T47D (cell line): ENCODE data around the gene EML1.

ENCODE experiments used
- DNase-seq, 2 experiments: peaks; one replicate each; pipeline versions ENCODE4 v3.0.0 to v3.0.0-alpha.2; 2011 to 2012; ENCODE audit warnings: low read depth in 1 of 2, low spot score in 1 of 2
- JUND ChIP-seq: IDR thresholded peaks from 2 replicates; pipeline ENCODE4 v1.6.1; 2012; ENCODE audit warnings: low read depth
- in situ Hi-C: cut with HindIII; loops from 2 replicates; pipeline ENCODE4 v1.10.0; 2016; ENCODE audit warnings: low sequenced_read_pairs, low pct_unique_long_range_greater_than_20kb

The EML1 gene

GRCh38 chr14:99750746-99751450 lies 42.3 kb upstream of the EML1 start:
- DNase-seq, result no peak
- in situ Hi-C loops, result no loop called here
- no peak for TF ChIP-seq JUND

GRCh38 chr14:99751539-99752485 lies 41.4 kb upstream of the EML1 start:
- in situ Hi-C loops, result no loop called here
- TF ChIP-seq JUND, result no peak
- no peak for DNase-seq

DNA sequence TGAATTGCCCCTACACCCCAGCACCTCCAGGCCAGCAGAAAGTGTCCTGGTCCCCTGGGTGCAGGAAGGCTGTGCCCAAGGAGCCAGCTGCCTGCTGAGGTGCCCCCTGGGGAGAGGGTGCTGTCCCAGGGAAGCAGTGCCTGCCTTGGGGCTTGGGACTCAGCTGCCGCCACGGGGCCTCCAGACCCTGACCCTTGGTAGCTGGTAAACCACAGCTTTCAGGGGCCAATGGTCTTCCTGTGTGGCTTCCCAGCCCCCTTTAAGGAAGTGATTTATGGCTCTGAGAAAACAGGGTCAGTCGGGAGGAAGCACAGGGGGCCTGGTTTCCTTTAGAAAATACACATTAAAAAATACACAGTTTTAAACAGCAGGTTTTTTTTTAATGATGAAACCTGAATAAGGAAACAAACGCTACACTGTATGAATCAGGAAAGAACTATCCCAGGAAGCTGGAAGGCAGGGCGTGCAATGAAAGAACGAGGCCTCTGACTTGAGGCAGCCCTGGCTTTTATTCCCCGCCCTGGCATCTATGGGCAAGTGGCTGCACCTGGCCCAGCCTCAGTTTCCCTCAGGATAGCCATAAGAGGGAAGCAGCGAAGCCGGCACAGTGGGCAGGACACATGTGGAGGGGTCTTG lies 40.6 kb upstream of the EML1 start:
- no peak for DNase-seq
- TF ChIP-seq JUND, result no peak
- in situ Hi-C loops, result no loop called here

DNA sequence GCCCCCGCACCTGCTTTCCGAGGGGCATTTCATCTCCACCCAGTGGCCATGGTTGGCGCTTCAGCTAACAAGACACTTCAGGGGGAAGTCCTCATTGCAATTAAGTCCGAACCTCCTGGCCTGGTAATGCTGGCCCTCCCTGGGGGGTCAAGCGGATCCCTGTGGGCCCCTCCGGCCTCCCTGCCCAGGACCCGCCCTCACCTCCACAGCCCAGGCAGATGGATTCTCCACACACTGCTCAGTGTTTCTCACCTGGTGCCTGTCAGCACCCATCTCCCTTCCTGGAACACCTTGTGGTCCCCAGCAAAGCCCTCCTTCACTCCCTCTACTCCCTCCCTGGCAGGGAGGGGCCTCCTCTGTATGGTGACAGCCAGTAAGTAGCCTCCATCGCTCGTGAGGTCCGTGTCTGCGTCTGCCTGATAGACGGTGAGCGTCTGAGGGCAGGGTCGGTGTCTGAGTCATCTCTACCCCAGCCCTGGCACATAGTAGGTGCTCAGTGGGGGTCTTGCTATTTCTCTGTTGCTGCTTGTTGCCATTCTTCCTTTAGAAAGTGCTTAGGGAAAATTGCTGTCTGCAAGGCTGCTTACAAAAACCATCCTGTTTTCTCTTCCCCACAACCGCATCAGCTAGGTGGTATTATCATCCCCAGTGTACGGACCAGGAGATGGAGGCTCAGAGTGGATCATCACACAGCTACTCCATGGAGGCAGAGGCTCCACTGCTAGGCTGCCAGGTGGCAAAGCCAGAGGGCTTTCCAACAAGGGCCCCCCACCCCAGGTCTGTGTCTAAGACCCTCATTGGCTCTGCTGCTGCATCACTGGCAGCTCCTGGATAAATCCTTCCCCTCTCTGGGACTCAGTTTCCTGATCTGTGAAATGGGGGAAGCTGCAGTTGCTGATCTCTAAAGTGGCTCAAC lies 39.7 kb upstream of the EML1 start:
- in situ Hi-C loops, result no loop called here
- TF ChIP-seq JUND, result no peak
- DNase-seq, result no peak

GRCh38 chr14:99754141-99755067 lies 38.8 kb upstream of the EML1 start:
- in situ Hi-C loops, result no loop called here
- TF ChIP-seq JUND, result no peak
- DNase-seq, result no peak

GRCh38 chr14:99755068-99755405 lies 38.2 kb upstream of the EML1 start:
- in situ Hi-C loops, result no loop called here
- DNase-seq, result no peak
- no peak for TF ChIP-seq JUND

DNA sequence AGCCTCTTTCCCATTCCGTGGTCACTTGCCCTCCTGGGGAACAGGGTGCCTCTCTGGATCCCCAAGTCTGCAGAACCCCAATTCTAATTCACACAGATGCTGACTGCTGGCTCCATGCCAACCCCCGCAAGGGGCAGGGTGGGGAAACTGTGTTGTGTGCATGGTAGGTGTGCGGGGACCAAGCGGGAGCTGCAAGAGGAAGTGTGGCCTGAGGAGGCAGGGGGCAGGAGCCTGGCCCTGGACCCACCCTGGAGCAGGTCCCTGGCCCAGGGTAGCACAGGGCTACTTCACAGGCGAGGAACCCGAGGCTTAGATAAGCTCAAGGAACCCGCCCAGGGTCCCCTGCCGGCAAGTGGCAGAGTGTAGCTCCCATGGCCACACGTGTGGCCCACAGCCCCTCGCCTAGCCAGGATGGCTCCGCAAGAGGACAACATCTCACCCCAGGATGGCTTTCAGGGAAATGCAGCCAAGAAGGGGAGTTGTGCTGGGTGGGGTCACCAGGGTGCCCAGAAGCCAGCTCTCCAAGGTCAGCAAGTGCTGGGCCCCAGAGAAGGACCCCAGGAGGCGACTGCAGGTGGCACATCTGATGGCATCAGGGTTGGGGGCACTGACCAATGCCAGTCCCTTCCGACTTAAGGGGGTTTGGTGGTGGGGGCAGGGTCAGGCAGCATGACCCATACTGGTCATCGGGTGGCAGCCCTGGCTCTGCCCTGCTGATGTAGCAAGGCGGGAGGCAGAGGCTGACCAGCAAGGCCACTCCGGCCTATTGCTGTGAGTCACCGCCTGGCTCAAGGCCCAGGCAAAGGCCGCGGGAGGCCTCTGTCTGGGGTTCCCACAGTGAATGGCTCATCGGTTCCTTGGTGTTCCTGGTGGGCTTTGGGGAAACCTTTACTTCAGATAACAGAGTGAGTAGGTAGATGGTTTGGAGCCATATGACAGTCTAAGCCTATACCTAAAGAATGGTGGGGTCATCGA lies 37.3 kb upstream of the EML1 start:
- TF ChIP-seq JUND, result no peak
- in situ Hi-C loops, result no loop called here
- DNase-seq, result no peak

DNA sequence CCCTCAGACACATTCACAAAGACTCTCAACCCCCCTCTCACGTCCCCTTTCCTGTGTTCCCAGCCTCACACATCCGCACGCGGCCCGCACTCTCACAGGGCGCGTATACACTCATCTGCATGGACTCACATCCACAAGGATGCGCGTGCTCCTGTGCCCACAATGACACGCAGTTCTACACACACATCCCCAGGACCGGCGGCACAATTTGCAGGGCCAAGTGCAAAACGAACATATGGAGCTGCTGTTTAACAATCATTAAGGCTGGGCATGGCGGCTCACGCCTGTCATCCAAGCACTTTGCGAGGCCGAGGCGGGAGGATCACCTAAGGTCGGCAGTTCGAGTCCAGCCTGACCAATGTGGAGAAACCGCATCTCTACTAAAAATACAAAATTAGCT lies 36.4 kb upstream of the EML1 start:
- TF ChIP-seq JUND, result no peak
- no peak for DNase-seq
- in situ Hi-C loops, result no loop called here

GRCh38 chr14:99757331-99758070 lies 35.7 kb upstream of the EML1 start:
- in situ Hi-C loops, result no loop called here
- no peak for DNase-seq
- no peak for TF ChIP-seq JUND
